Breast epithelium (tissue), 4 donors: ENCODE measurements around the gene SFMBT2. TPM values are rescaled to one million over a fixed set of nuclear protein-coding genes. Genes with fewer than 3 reads are reported as not detected.
"Not testable (repeated sequence)": the region's sequence is repeated elsewhere in the genome, so short reads cannot be mapped to it uniquely, and the experiment has no call there.

ENCODE experiments used
- DNase-seq, 2 donors: peaks; one replicate each; pipeline ENCODE4 v3.0.0-alpha.2; 2019; ENCODE audit warnings: low spot score in 2 of 2
- H3K27ac ChIP-seq, 2 donors: fragments of 200-600 bp; sonication (generic) in 1 of 2; one replicate each; pipeline ENCODE4 v1.5.1; 2016 to 2019; ENCODE audit warnings: mild to moderate bottlenecking in 1 of 2
- H3K27me3 ChIP-seq, 2 donors: fragments of 200-600 bp; sonication (generic) in 1 of 2; one replicate each; pipeline versions ENCODE4 v1.5.1 to v1.6.0; 2017 to 2019; ENCODE audit warnings: control low read depth in 1 of 2, mild to moderate bottlenecking in 1 of 2
- H3K36me3 ChIP-seq: fragments of 200-600 bp; one replicate; pipeline ENCODE4 v1.5.1; 2019
- H3K4me1 ChIP-seq, 2 donors: fragments of 200-600 bp; sonication (generic); one replicate each; pipeline ENCODE4 v1.5.1; 2016 to 2019; ENCODE audit warnings: control low read depth in 1 of 2
- H3K4me3 ChIP-seq, 3 donors: fragments of 200-600 bp; sonication (generic); 1 replicate in 2 of 3; 2 replicates in 1 of 3; pipeline ENCODE4 v1.5.1; 2016 to 2019; ENCODE audit warnings: mild to moderate bottlenecking in 3 of 3, moderate library complexity in 2 of 3
- H3K9me3 ChIP-seq, 2 donors: fragments of 200-600 bp; sonication (generic) in 1 of 2; one replicate each; pipeline ENCODE4 v1.5.1; 2016 to 2019; ENCODE audit warnings: control low read depth in 1 of 2
- CTCF ChIP-seq, 3 donors: fragments of 450-650 bp; IDR thresholded peaks; one replicate each; pipeline ENCODE4 v1.5.1; 2016 to 2017; ENCODE audit warnings: antibody characterized with exemption in 3 of 3, mild to moderate bottlenecking in 3 of 3, moderate library complexity in 3 of 3
- POLR2A ChIP-seq: fragments of 450-650 bp; IDR thresholded peaks from one replicate; pipeline ENCODE4 v1.6.1; 2016; ENCODE audit warnings: antibody characterized with exemption, mild to moderate bottlenecking, moderate library complexity
- POLR2AphosphoS5 ChIP-seq, 3 donors: sonication (generic); formaldehyde crosslinking; IDR thresholded peaks; one replicate each; pipeline ENCODE4 v1.6.1; 2017; ENCODE audit warnings: antibody characterized with exemption in 3 of 3
- intact Hi-C: fragments of 100-400 bp; cut with DNase I; formaldehyde crosslinking; loops from one replicate; pipeline ENCODE4 v1.15.1; 2023; ENCODE audit warnings: low total_unique reads
- total RNA-seq, 3 donors: library from RNA; depleted of rRNA; stranded (reverse); fragments of >200 nt; gene quantifications; one replicate each; pipeline ENCODE4 v1.1.0, GENCODE V29; 2016

SFMBT2 gene
- total RNA-seq, 3 donors from 2014 or later, result 3.5 to 32.8 (median 22.8) TPM

GRCh38 chr10:7401156-7401555 is 9.7 kb downstream of the SFMBT2 start:
- Histone ChIP-seq H3K9me3 (no peaks in the 10 kb centered on the region), H3K4me3 (no peak overlapping the region), H3K4me1 (no peaks in the 10 kb centered on the region), H3K27me3 (no peaks in the 10 kb centered on the region), H3K27ac (no peak overlapping the region), H3K36me3 (no peaks in the 10 kb centered on the region)
- TF ChIP-seq POLR2A, result no peak
- intact Hi-C loops, result no loop called here
- DNase-seq, result no peak

- H3K27me3 ChIP-seq, result no peaks in the 10 kb centered on the region
- H3K36me3 ChIP-seq, result no peaks in the 10 kb centered on the region
- H3K27ac ChIP-seq, result no peak overlapping the region
- intact Hi-C loops, result no loop called here
- no peaks in the 10 kb centered on the region for H3K4me1 ChIP-seq
- no peak for DNase-seq
- H3K4me3 ChIP-seq, result no peak overlapping the region
- no peaks in the 10 kb centered on the region for H3K9me3 ChIP-seq
- TF ChIP-seq POLR2AphosphoS5 (IDR thresholded peaks at IDR 0.05) (no peak), POLR2A (no peak), CTCF (IDR thresholded peaks at IDR 0.05) (no peak)
Measured at GRCh38 chr10:7400068-7400715, 10.6 kb downstream of the SFMBT2 start.

- TF ChIP-seq POLR2AphosphoS5 (IDR thresholded peaks at IDR 0.05) (no peak), POLR2A (no peak), CTCF (IDR thresholded peaks at IDR 0.05) (no peak)
- DNase-seq, result no peak
- Histone ChIP-seq H3K4me3 (no peak overlapping the region), H3K4me1 (no peaks in the 10 kb centered on the region), H3K9me3 (no peaks in the 10 kb centered on the region), H3K27me3 (no peaks in the 10 kb centered on the region), H3K27ac (no peak overlapping the region), H3K36me3 (no peaks in the 10 kb centered on the region)
- intact Hi-C loops, result no loop called here
Measured at GRCh38 chr10:7399533-7399932, 11.3 kb downstream of the SFMBT2 start.

GRCh38 chr10:7397049-7398035 is 13.5 kb downstream of the SFMBT2 start:
- no peak overlapping the region for H3K4me3 ChIP-seq
- DNase-seq, result no peak
- no peaks in the 10 kb centered on the region for H3K4me1 ChIP-seq
- intact Hi-C loops, result no loop called here
- H3K27me3 ChIP-seq, result no peaks in the 10 kb centered on the region
- no peaks in the 10 kb centered on the region for H3K36me3 ChIP-seq
- H3K9me3 ChIP-seq, result no peaks in the 10 kb centered on the region
- TF ChIP-seq CTCF (IDR thresholded peaks at IDR 0.05) (no peak), POLR2A (no peak), POLR2AphosphoS5 (IDR thresholded peaks at IDR 0.05) (no peak)
- no peak overlapping the region for H3K27ac ChIP-seq

GRCh38 chr10:7392301-7392700 is 18.5 kb downstream of the SFMBT2 start:
- not testable (repeated sequence) for H3K36me3 ChIP-seq, H3K4me3 ChIP-seq, H3K9me3 ChIP-seq, H3K27ac ChIP-seq, H3K27me3 ChIP-seq, H3K4me1 ChIP-seq, DNase-seq
- intact Hi-C loops, result loop anchor here (5.0 kb wide), 1 partner anchor 1335 kb away; no protein-coding TSS in a partner anchor

- Histone ChIP-seq H3K4me3 (no peak overlapping the region), H3K27me3 (no peaks in the 10 kb centered on the region), H3K4me1 (no peaks in the 10 kb centered on the region), H3K27ac (no peak overlapping the region), H3K36me3 (no peaks in the 10 kb centered on the region), H3K9me3 (no peaks in the 10 kb centered on the region)
- TF ChIP-seq POLR2AphosphoS5 (IDR thresholded peaks at IDR 0.05), result no peak
- no peak for TF ChIP-seq POLR2A
- TF ChIP-seq CTCF (IDR thresholded peaks at IDR 0.05), result no peak
- intact Hi-C loops, result loop anchor here (5.0 kb wide), 1 partner anchor 1334 kb away; no protein-coding TSS in a partner anchor
- no peak for DNase-seq
Measured at GRCh38 chr10:7391748-7392147, 19.1 kb downstream of the SFMBT2 start.

GRCh38 chr10:7390689-7391110 is 20.1 kb downstream of the SFMBT2 start:
- not testable (repeated sequence) for H3K4me3 ChIP-seq, H3K36me3 ChIP-seq, DNase-seq, H3K27me3 ChIP-seq, H3K9me3 ChIP-seq, H3K27ac ChIP-seq, H3K4me1 ChIP-seq
- intact Hi-C loops, result loop anchor here (5.0 kb wide), 1 partner anchor 1333 kb away; no protein-coding TSS in a partner anchor
